ENCODE results near the gene GNG7. TPM values are rescaled to one million over a fixed set of nuclear protein-coding genes. Genes with fewer than 3 reads are reported as not detected.

The GNG7 gene
- total and polyA plus RNA-seq, 10 of the 15 experiments (the other 5 are each of a cell fraction or from before 2014, with no cell fraction given): 1.9 to 13.6 (median 6.5) TPM

- TF ChIP-seq ZBTB11 (CRISPR knock-in tag; IDR thresholded peaks at IDR 0.05) (no peak), MXI1 (IDR thresholded peaks at IDR 0.05; ENCODE audit: low read depth, low read length) (no peak), FOS (IDR thresholded peaks at IDR 0.05; ENCODE audit: borderline replicate concordance, extremely low read depth, insufficient read length) (no peak)
Observed at GRCh38 chr19:2735374-2735773, 32.9 kb upstream of the GNG7 start (continued).

GRCh38 chr19:2734589-2735288 lies 32.2 kb upstream of the GNG7 start:
- 67% methylated on average over 26 of the region's 26 CpGs for WGBS (ENCODE audit: insufficient coverage, insufficient replicate concordance, low lambda C conversion rate, missing lambda C conversion rate)
- Histone ChIP-seq H3K27me3 (replicated peaks in 1 of 2; ENCODE audit: control insufficient read depth in 2 of 2, insufficient read depth in 2 of 2, low read length in 1 of 2) (no peaks in the 10 kb centered on the region), H3K9ac (ENCODE audit: control insufficient read depth, insufficient read depth, low read length) (no peak overlapping the region), H2AFZ (ENCODE audit: control insufficient read depth, low read depth, low read length) (no peak overlapping the region), H3K27ac (ENCODE audit: control insufficient read depth, insufficient read depth) (no peak overlapping the region), H3K4me3 (no peak overlapping the region), H3K36me3 (ENCODE audit: control insufficient read depth in 2 of 2, insufficient read depth in 2 of 2, low read length in 1 of 2) (peaks cover 11 to 15% of the 10 kb centered on the region in 2 experiments; a peak in 3 of 4 replicates), H3K4me1 (ENCODE audit: control insufficient read depth, insufficient read depth, low read length) (no peaks in the 10 kb centered on the region), H3K79me2 (ENCODE audit: control insufficient read depth, insufficient read depth, low read length) (peaks cover 14% of the 10 kb centered on the region), H3K4me2 (ENCODE audit: control insufficient read depth, insufficient read depth) (no peak overlapping the region), H4K20me1 (ENCODE audit: control insufficient read depth, insufficient read depth) (no peaks in the 10 kb centered on the region), H3K9me3 (replicated peaks; ENCODE audit: control insufficient read depth, insufficient read depth, low read length) (peaks cover 8% of the 10 kb centered on the region; the same call in 2 of the 3 replicates)
- BruUV-seq (replicated peaks): no TSS peak
- ATAC-seq (no peak), DNase-seq (ENCODE audit: low read depth, low spot score) (no peak), FAIRE-seq (no peak)
- RAD21 ChIA-PET (ENCODE audit: unreplicated experiment): interaction anchor here (1.1 kb wide), 1 partner anchor 12 kb away, joined by 3 read pairs; no protein-coding TSS in a partner anchor
- TF ChIP-seq SKIL (IDR thresholded peaks at IDR 0.05; ENCODE audit: low read depth, poor library complexity, severe bottlenecking): no peak
- no peak for TF ChIP-seq MAX (IDR thresholded peaks at IDR 0.05; ENCODE audit: low read depth, low read length)
- 0 out of 2 replicates have a peak, but pooled peaks have one; percentile 34 for TF ChIP-seq PAX5 (IDR thresholded peaks at IDR 0.05; ENCODE audit: borderline replicate concordance, low read depth, low read length)
- no peak for TF ChIP-seq CREM (IDR thresholded peaks at IDR 0.05; ENCODE audit: low read depth)
- CTCF ChIA-PET: interaction anchor here (1.2 kb wide), 1 partner anchor 86 kb away, joined by 6 read pairs; no protein-coding TSS in a partner anchor
- POLR2A ChIA-PET: interaction anchor here (0.6 kb wide), 1 partner anchor 25 kb away, joined by 3 read pairs; no protein-coding TSS in a partner anchor
- SMC1A ChIA-PET (ENCODE audit: uncharacterized antibody, unreplicated experiment): interaction anchor here (0.9 to 1.1 kb wide), 2 partner anchors 36 to 86 kb away, joined by 3 read pairs; no protein-coding TSS in a partner anchor
- intact Hi-C loops (cut with micrococcal nuclease; ENCODE audit: unreplicated experiment): loop anchor here (5.0 kb wide), 1 partner anchor 67 kb away; no protein-coding TSS in a partner anchor
- in situ Hi-C loops (cut with MboI): no loop called here

Measured in GM12878 (cell line).